ENCODE results near the gene KCNJ6. TPM values are rescaled to one million over a fixed set of nuclear protein-coding genes. Genes with fewer than 3 reads are reported as not detected.

KCNJ6 gene
- total and polyA plus RNA-seq, 9 of the 15 experiments (the other 6 are each of a cell fraction or from before 2014, with no cell fraction given), result 0.06 to 0.21 (median 0.13) TPM; not detected in 1

- TF ChIP-seq, protein P1, sequence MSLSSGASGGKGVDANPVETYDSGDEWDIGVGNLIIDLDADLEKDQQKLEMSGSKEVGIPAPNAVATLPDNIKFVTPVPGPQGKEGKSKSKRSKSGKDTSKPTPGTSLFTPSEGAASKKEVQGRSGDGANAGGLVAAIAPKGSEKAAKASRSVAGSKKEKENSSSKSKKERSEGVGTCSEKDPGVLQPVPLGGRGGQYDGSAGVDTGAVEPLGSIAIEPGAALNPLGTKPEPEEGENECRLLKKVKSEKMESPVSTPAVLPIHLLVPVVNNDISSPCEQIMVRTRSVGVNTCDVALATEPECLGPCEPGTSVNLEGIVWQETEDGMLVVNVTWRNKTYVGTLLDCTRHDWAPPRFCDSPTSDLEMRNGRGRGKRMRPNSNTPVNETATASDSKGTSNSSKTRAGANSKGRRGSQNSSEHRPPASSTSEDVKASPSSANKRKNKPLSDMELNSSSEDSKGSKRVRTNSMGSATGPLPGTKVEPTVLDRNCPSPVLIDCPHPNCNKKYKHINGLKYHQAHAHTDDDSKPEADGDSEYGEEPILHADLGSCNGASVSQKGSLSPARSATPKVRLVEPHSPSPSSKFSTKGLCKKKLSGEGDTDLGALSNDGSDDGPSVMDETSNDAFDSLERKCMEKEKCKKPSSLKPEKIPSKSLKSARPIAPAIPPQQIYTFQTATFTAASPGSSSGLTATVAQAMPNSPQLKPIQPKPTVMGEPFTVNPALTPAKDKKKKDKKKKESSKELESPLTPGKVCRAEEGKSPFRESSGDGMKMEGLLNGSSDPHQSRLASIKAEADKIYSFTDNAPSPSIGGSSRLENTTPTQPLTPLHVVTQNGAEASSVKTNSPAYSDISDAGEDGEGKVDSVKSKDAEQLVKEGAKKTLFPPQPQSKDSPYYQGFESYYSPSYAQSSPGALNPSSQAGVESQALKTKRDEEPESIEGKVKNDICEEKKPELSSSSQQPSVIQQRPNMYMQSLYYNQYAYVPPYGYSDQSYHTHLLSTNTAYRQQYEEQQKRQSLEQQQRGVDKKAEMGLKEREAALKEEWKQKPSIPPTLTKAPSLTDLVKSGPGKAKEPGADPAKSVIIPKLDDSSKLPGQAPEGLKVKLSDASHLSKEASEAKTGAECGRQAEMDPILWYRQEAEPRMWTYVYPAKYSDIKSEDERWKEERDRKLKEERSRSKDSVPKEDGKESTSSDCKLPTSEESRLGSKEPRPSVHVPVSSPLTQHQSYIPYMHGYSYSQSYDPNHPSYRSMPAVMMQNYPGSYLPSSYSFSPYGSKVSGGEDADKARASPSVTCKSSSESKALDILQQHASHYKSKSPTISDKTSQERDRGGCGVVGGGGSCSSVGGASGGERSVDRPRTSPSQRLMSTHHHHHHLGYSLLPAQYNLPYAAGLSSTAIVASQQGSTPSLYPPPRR (CRISPR knock-in tag; IDR thresholded peaks at IDR 0.05; ENCODE audit: borderline replicate concordance), result no peak
These were observed 52.4 kb downstream of the KCNJ6 start (continued) for GRCh38 chr21:37863842-37864241.

- H3K9me1 ChIP-seq (ENCODE audit: control insufficient read depth, insufficient read depth, low read length), result no peaks in the 10 kb centered on the region
- H3K36me3 ChIP-seq (ENCODE audit: control insufficient read depth, insufficient read depth, low read length), result no peaks in the 10 kb centered on the region
- H3K9ac ChIP-seq (ENCODE audit: insufficient read depth in 1 of 2, low read depth in 2 of 2, low read length in 2 of 2), result no peak overlapping the region
- ChIA-PET CTCF (ENCODE audit: low intra/inter-chr PET ratio) (no interaction called here), POLR2A (interaction anchor here (1.5 kb wide), 1 partner anchor 8 kb away, joined by 5 read pairs; no protein-coding TSS in a partner anchor)
- ATAC-seq (peak; percentile 71), DNase-seq (ENCODE audit: extremely low read depth in 1 of 4, low spot score in 3 of 4) (no peak), FAIRE-seq (no peak)
- TF ChIP-seq CREM (IDR thresholded peaks at IDR 0.05; ENCODE audit: low read depth) (peak; percentile 87), SUPT5H (IDR thresholded peaks at IDR 0.05) (no peak), MAFG (tag; conservative IDR thresholded peaks at IDR 0.05) (no peak), GTF2A2 (tag; IDR thresholded peaks at IDR 0.05) (no peak), SNRNP70 (optimal IDR thresholded peaks at IDR 0.05; ENCODE audit: low read depth, low read length) (no peak), SAFB2 (IDR thresholded peaks at IDR 0.05; ENCODE audit: borderline replicate concordance, low read depth, low read length, severe bottlenecking) (no peak), RFX5 (IDR thresholded peaks at IDR 0.05; ENCODE audit: low read depth, low read length) (peak; percentile 96), ATF1 (CRISPR knock-in tag; IDR thresholded peaks at IDR 0.05) (no peak), ATF1 (tag; IDR thresholded peaks at IDR 0.05) (peak; percentile 75)
- TF ChIP-seq, protein P2, sequence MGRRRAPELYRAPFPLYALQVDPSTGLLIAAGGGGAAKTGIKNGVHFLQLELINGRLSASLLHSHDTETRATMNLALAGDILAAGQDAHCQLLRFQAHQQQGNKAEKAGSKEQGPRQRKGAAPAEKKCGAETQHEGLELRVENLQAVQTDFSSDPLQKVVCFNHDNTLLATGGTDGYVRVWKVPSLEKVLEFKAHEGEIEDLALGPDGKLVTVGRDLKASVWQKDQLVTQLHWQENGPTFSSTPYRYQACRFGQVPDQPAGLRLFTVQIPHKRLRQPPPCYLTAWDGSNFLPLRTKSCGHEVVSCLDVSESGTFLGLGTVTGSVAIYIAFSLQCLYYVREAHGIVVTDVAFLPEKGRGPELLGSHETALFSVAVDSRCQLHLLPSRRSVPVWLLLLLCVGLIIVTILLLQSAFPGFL (CRISPR knock-in tag; IDR thresholded peaks at IDR 0.05), result no peak
- WGBS (ENCODE audit: insufficient coverage, low coverage, missing lambda C conversion rate), result 0% methylated on average over 2 of the region's 2 CpGs
- intact Hi-C loops (cut with micrococcal nuclease), result no loop called here
- BruUV-seq (replicated peaks), result no TSS peak
- no peak overlapping the region for H2AFZ ChIP-seq (ENCODE audit: low read depth, low read length)
- no peak overlapping the region for H3K4me2 ChIP-seq (ENCODE audit: insufficient read depth, low read length)
- H4K20me1 ChIP-seq (replicated peaks; ENCODE audit: control insufficient read depth, insufficient read depth, low read length), result no peaks in the 10 kb centered on the region; the same call in 1 of the 2 replicates
- no peaks in the 10 kb centered on the region for H3K4me1 ChIP-seq (replicated peaks in 1 of 2; ENCODE audit: control insufficient read depth in 2 of 2, insufficient read depth in 2 of 2, low read length in 2 of 2)
- H3K9me3 ChIP-seq (replicated peaks; ENCODE audit: control insufficient read depth, insufficient read depth, low read depth, low read length), result no peaks in the 10 kb centered on the region
- H3K4me3 ChIP-seq, result no peak overlapping the region
- H3K79me2 ChIP-seq (ENCODE audit: control insufficient read depth, insufficient read depth, low read length), result no peaks in the 10 kb centered on the region
- in situ Hi-C loops (cut with MboI), result no loop called here
- peaks cover 6 to 22% of the 10 kb centered on the region in 2 experiments; a peak in 1 of 5 replicates for H3K27me3 ChIP-seq (ENCODE audit: control insufficient read depth in 2 of 2, insufficient read depth in 2 of 2, low read length in 2 of 2)
- no peak overlapping the region for H3K27ac ChIP-seq (ENCODE audit: extremely low read depth, low read depth, low read length)
These were observed 53.7 kb downstream of the KCNJ6 start for GRCh38 chr21:37862536-37862935.

All from K562 (cell line).